ENCODE measurements around the gene CRHBP. TPM values are rescaled to one million over a fixed set of nuclear protein-coding genes. Genes with fewer than 3 reads are reported as not detected.
"Not testable (repeated sequence)": the region's sequence is repeated elsewhere in the genome, so short reads cannot be mapped to it uniquely, and the experiment has no call there.

The CRHBP gene
- total and polyA plus RNA-seq, 2 donors: 0.76 to 0.78 TPM

DNA sequence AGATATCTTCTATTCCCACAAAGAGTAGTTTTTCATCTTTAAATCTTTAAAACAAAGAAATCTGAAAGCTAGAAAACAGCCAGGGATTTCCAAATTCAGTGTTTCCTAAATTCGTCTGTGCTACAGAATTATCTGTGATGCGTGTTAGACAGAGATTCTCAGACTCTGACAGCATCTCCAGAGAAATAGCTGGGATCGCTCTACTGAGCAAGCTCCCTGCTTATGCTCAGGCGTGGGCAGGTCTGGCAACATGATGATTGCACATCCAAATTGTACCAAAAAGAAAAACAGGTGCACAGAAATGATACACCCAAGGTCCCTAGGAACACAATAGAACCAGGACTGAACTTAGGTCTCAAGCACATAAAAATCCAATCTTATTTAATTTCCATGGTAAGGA lies 22.8 kb upstream of the CRHBP start:
- Histone ChIP-seq H3K36me3 (ENCODE audit: control insufficient read depth in 2 of 2, insufficient read depth in 2 of 2, low read length in 1 of 2) (no peaks in the 10 kb centered on the region), H3K9me3 (ENCODE audit: control insufficient read depth in 2 of 2, insufficient read depth in 1 of 2, low read length in 1 of 2) (no peaks in the 10 kb centered on the region), H3K4me1 (ENCODE audit: control insufficient read depth in 2 of 2, insufficient read depth in 2 of 2, low read length in 2 of 2) (no peaks in the 10 kb centered on the region), H3K27me3 (ENCODE audit: control insufficient read depth in 2 of 2, insufficient read depth in 1 of 2, low read length in 1 of 2) (no peaks in the 10 kb centered on the region), H3K27ac (ENCODE audit: low read depth in 1 of 2, low read length in 1 of 2) (no peak overlapping the region), H3K4me3 (ENCODE audit: low read length in 2 of 2) (no peak overlapping the region)
- WGBS: 95% methylated on average over 4 of the region's 4 CpGs
- no peak for DNase-seq (ENCODE audit: low read depth in 6 of 9, low spot score in 9 of 9)

DNA sequence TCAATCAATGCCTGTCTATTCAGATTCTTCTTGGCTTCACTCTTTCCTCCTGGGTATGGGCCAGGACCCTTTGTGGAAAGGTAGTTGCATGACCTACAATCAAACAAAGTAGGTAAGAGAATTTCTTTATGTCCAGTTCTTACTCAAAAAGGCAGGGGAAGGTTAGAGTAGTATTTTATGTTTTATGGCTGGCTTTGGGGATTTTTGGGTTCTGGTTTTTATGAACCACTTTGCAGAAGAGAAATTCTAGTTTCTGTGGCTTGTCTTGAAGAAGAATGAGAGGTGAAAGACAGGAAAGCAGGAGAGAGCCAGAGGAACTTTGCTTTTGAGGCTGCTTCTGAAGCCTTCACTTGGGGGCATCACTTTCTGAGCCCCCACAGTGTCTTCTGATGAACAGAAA lies 14.7 kb upstream of the CRHBP start:
- Histone ChIP-seq H3K4me1 (ENCODE audit: control insufficient read depth in 2 of 2, insufficient read depth in 2 of 2, low read length in 2 of 2) (no peaks in the 10 kb centered on the region), H3K36me3 (ENCODE audit: control insufficient read depth in 2 of 2, insufficient read depth in 2 of 2, low read length in 1 of 2) (no peaks in the 10 kb centered on the region), H3K4me3 (ENCODE audit: low read length in 2 of 2) (no peak overlapping the region), H3K27me3 (ENCODE audit: control insufficient read depth in 2 of 2, insufficient read depth in 1 of 2, low read length in 1 of 2) (no peaks in the 10 kb centered on the region), H3K27ac (ENCODE audit: low read depth in 1 of 2, low read length in 1 of 2) (no peak overlapping the region), H3K9me3 (ENCODE audit: control insufficient read depth in 2 of 2, insufficient read depth in 1 of 2, low read length in 1 of 2) (no peaks in the 10 kb centered on the region)
- DNase-seq (ENCODE audit: low read depth in 6 of 9, low spot score in 9 of 9): no peak

DNA sequence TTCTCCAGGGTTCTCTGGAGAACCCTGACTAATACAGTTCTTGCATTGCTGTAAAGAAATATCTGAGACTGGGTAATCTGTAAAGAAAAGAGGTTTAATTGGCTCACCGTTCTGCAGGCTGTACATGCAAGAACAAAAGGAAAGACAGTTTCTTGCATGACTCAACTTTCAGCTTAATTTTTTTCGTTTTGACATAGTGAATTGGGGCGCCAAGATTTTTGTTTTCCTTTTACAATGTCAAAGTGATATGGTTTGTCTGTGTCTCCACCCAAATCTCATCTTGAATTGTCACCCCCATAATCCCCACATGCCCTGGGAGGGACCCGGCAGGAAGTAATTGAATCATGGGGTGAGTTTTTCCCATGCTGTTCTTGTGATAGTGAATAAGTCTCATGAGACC lies 11.8 kb upstream of the CRHBP start:
- H3K27ac ChIP-seq (ENCODE audit: low read depth in 1 of 2, low read length in 1 of 2): no peak overlapping the region
- no peaks in the 10 kb centered on the region for H3K9me3 ChIP-seq (ENCODE audit: control insufficient read depth in 2 of 2, insufficient read depth in 1 of 2, low read length in 1 of 2)
- no peaks in the 10 kb centered on the region for H3K36me3 ChIP-seq (ENCODE audit: control insufficient read depth in 2 of 2, insufficient read depth in 2 of 2, low read length in 1 of 2)
- WGBS: 95% methylated on average over 4 of the region's 4 CpGs
- H3K4me3 ChIP-seq (ENCODE audit: low read length in 2 of 2): no peak overlapping the region
- H3K4me1 ChIP-seq (ENCODE audit: control insufficient read depth in 2 of 2, insufficient read depth in 2 of 2, low read length in 2 of 2): no peaks in the 10 kb centered on the region
- H3K27me3 ChIP-seq (ENCODE audit: control insufficient read depth in 2 of 2, insufficient read depth in 1 of 2, low read length in 1 of 2): no peaks in the 10 kb centered on the region
- DNase-seq (ENCODE audit: low read depth in 6 of 9, low spot score in 9 of 9): no peak

DNA sequence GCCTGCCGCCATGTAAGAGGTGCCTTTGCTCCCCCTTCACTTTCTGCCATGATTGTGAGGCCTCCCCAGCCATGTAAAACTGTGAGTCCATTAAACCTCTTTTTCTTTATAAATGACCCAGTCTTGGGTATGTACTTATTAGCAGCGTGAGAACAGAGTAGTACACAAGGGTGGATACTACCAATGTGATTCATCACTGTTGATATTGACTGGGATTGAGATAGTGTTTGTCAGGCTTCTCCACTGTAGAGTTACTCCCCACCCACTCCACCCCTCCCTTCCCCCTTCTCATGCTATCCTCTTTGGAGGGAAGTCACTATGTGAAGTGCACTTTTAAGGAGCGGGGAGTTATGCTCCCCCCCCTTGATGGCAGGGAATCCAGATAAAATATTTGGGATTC lies 11.4 kb upstream of the CRHBP start:
- no peaks in the 10 kb centered on the region for H3K9me3 ChIP-seq (ENCODE audit: control insufficient read depth in 2 of 2, insufficient read depth in 1 of 2, low read length in 1 of 2)
- no peak overlapping the region for H3K27ac ChIP-seq (ENCODE audit: low read depth in 1 of 2, low read length in 1 of 2)
- no peaks in the 10 kb centered on the region for H3K36me3 ChIP-seq (ENCODE audit: control insufficient read depth in 2 of 2, insufficient read depth in 2 of 2, low read length in 1 of 2)
- 99% methylated on average over 3 of the region's 3 CpGs for WGBS
- H3K4me1 ChIP-seq (ENCODE audit: control insufficient read depth in 2 of 2, insufficient read depth in 2 of 2, low read length in 2 of 2): no peaks in the 10 kb centered on the region
- no peak overlapping the region for H3K4me3 ChIP-seq (ENCODE audit: low read length in 2 of 2)
- H3K27me3 ChIP-seq (ENCODE audit: control insufficient read depth in 2 of 2, insufficient read depth in 1 of 2, low read length in 1 of 2): no peaks in the 10 kb centered on the region
- no peak for DNase-seq (ENCODE audit: low read depth in 6 of 9, low spot score in 9 of 9)

DNA sequence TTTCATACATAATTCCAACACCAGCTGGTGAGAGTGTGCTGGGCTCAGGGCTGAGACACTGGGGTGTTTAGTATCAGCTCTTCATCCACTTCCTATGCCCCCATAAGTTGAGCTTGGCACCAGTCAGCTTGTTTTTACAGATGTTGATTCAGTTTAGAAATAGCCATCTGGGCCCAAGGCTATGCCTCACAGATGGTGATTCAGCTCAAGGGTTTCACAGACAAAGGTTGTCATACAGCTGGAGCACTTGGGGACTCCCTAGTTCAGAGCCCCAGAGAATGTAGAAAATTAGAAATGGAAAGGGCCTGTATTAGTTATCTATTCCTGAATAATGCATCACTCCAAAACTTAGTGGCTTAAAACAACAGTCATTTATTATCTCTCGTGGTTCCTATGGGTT lies 10.3 kb upstream of the CRHBP start:
- no peak for DNase-seq (ENCODE audit: low read depth in 6 of 9, low spot score in 9 of 9)
- no peak overlapping the region for H3K4me3 ChIP-seq (ENCODE audit: low read length in 2 of 2)
- no peaks in the 10 kb centered on the region for H3K4me1 ChIP-seq (ENCODE audit: control insufficient read depth in 2 of 2, insufficient read depth in 2 of 2, low read length in 2 of 2)
- no peak overlapping the region for H3K27ac ChIP-seq (ENCODE audit: low read depth in 1 of 2, low read length in 1 of 2)
- no peaks in the 10 kb centered on the region for H3K9me3 ChIP-seq (ENCODE audit: control insufficient read depth in 2 of 2, insufficient read depth in 1 of 2, low read length in 1 of 2)
- 94% methylated on average over 1 of the region's 1 CpG for WGBS
- no peaks in the 10 kb centered on the region for H3K27me3 ChIP-seq (ENCODE audit: control insufficient read depth in 2 of 2, insufficient read depth in 1 of 2, low read length in 1 of 2)
- no peaks in the 10 kb centered on the region for H3K36me3 ChIP-seq (ENCODE audit: control insufficient read depth in 2 of 2, insufficient read depth in 2 of 2, low read length in 1 of 2)

DNA sequence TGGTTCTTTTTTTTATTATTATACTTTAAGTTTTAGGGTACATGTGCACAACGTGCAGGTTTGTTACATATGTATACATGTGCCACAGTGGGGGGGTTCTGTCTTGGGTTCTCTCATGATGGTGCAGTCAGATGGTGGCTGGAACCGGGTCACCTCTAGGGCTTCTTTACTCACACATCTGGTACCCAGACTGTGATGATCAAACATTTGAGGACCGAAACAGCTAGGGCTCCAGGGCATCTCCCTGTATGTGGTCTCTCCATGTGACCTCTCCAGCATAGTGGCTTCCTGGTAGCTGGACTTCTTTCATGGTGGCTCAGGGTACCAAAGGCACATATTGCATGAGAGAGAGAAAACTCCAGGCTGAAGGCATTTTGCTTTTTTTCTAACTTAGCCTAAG lies 9.8 kb upstream of the CRHBP start:
- Histone ChIP-seq H3K4me3 (ENCODE audit: low read length in 2 of 2) (no peak overlapping the region), H3K9me3 (ENCODE audit: control insufficient read depth in 2 of 2, insufficient read depth in 1 of 2, low read length in 1 of 2) (no peaks in the 10 kb centered on the region), H3K36me3 (ENCODE audit: control insufficient read depth in 2 of 2, insufficient read depth in 2 of 2, low read length in 1 of 2) (no peaks in the 10 kb centered on the region), H3K4me1 (ENCODE audit: control insufficient read depth in 2 of 2, insufficient read depth in 2 of 2, low read length in 2 of 2) (no peaks in the 10 kb centered on the region), H3K27ac (ENCODE audit: low read depth in 1 of 2, low read length in 1 of 2) (no peak overlapping the region), H3K27me3 (ENCODE audit: control insufficient read depth in 2 of 2, insufficient read depth in 1 of 2, low read length in 1 of 2) (no peaks in the 10 kb centered on the region)
- WGBS: 98% methylated on average over 3 of the region's 3 CpGs
- no peak for DNase-seq (ENCODE audit: low read depth in 6 of 9, low spot score in 9 of 9)

DNA sequence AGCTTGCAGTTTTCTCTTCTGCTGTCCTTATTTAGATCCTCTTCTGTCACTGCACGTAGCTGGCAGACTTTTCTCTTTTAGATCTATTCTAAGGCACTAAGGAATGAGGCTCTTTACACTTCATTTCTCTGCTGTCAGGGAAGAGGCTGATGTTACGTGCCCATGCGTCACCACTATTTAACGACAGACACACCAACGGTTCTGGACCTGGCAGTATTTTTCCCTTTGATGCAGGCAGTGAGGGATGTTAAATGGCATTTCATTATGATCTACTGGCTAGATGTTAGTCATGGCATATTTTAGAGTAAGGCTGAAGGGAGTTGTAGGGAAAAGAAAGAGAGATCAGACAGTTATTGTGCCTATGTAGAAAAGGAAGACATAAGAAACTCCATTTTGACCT lies 8.2 kb upstream of the CRHBP start:
- H3K27ac ChIP-seq (ENCODE audit: low read depth in 1 of 2, low read length in 1 of 2): no peak overlapping the region
- H3K4me1 ChIP-seq (ENCODE audit: control insufficient read depth in 2 of 2, insufficient read depth in 2 of 2, low read length in 2 of 2): no peaks in the 10 kb centered on the region
- H3K27me3 ChIP-seq (ENCODE audit: control insufficient read depth in 2 of 2, insufficient read depth in 1 of 2, low read length in 1 of 2): no peaks in the 10 kb centered on the region
- 59% methylated on average over 5 of the region's 5 CpGs for WGBS
- H3K9me3 ChIP-seq (ENCODE audit: control insufficient read depth in 2 of 2, insufficient read depth in 1 of 2, low read length in 1 of 2): no peaks in the 10 kb centered on the region
- no peak for DNase-seq (ENCODE audit: low read depth in 6 of 9, low spot score in 9 of 9)
- no peak overlapping the region for H3K4me3 ChIP-seq (ENCODE audit: low read length in 2 of 2)
- no peaks in the 10 kb centered on the region for H3K36me3 ChIP-seq (ENCODE audit: control insufficient read depth in 2 of 2, insufficient read depth in 2 of 2, low read length in 1 of 2)

DNA sequence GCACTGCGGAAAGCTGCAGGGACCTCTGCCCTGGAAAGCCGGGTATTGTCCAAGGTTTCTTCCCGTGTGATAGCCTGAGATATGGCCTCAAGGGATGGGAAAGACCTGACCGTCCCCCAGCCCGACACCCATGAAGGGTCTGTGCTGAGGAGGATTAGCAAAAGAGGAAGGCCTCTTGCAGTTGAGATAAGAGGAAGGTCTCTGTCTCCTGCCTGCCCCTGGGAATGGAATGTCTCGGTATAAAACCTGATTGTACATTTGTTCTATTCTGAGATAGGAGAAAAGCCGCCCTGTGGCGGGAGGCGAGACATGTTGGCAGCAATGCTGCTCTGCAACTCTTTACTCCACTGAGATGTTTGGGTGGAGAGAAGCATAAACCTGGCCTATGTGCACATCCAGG lies 7.6 kb upstream of the CRHBP start:
- not testable (repeated sequence) for H3K27ac ChIP-seq (ENCODE audit: low read depth in 1 of 2, low read length in 1 of 2); H3K9me3 ChIP-seq (ENCODE audit: control insufficient read depth in 2 of 2, insufficient read depth in 1 of 2, low read length in 1 of 2); H3K4me3 ChIP-seq (ENCODE audit: low read length in 2 of 2); DNase-seq (ENCODE audit: low read depth in 6 of 9, low spot score in 9 of 9); H3K36me3 ChIP-seq (ENCODE audit: control insufficient read depth in 2 of 2, insufficient read depth in 2 of 2, low read length in 1 of 2); H3K27me3 ChIP-seq (ENCODE audit: control insufficient read depth in 2 of 2, insufficient read depth in 1 of 2, low read length in 1 of 2); H3K4me1 ChIP-seq (ENCODE audit: control insufficient read depth in 2 of 2, insufficient read depth in 2 of 2, low read length in 2 of 2)
- WGBS: 88% methylated on average over 9 of the region's 9 CpGs

DNA sequence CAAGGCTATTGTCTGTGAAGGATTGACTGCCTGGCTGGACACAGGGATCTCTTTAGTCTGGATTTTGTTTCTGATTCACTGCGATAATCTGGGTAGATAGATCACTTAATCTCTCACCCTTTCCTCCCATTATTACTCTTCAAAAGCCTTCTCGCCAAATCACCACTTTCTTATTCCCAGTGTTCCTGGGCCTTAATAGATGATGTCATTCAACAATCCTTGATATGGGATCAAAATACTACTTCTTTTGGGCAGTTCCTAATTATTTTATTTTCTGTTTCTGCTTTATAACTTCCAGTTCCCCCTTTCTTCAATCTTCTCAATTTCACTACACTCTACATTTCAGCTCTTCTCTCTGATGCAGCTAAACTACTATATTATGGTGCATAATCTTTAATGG lies 6.8 kb upstream of the CRHBP start:
- Histone ChIP-seq H3K36me3 (ENCODE audit: control insufficient read depth in 2 of 2, insufficient read depth in 2 of 2, low read length in 1 of 2) (no peaks in the 10 kb centered on the region), H3K4me1 (ENCODE audit: control insufficient read depth in 2 of 2, insufficient read depth in 2 of 2, low read length in 2 of 2) (no peaks in the 10 kb centered on the region), H3K27ac (ENCODE audit: low read depth in 1 of 2, low read length in 1 of 2) (no peak overlapping the region), H3K9me3 (ENCODE audit: control insufficient read depth in 2 of 2, insufficient read depth in 1 of 2, low read length in 1 of 2) (no peaks in the 10 kb centered on the region), H3K27me3 (ENCODE audit: control insufficient read depth in 2 of 2, insufficient read depth in 1 of 2, low read length in 1 of 2) (no peaks in the 10 kb centered on the region), H3K4me3 (ENCODE audit: low read length in 2 of 2) (no peak overlapping the region)
- 98% methylated on average over 2 of the region's 2 CpGs for WGBS
- DNase-seq (ENCODE audit: low read depth in 6 of 9, low spot score in 9 of 9): no peak

DNA sequence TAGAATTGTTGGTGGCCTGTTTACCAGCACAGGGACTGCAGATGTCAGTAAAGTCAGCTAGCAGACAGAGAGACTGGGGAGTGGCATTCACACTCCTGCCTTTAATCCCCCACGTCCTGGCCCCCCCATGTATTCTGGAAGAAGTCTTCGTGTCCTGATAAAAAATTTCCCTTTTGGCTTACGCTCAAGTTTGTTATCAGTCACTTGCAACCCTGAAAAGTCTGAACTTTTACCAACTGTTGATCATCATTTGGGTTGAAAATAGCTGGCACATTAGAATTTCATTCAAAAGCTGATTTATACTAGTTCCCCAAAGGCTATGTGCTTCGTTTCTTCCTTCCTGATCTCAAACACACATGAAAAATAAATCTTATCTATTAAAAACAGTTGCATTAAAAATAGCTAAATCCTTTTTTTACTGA lies 5.8 kb upstream of the CRHBP start:
- no peaks in the 10 kb centered on the region for H3K36me3 ChIP-seq (ENCODE audit: control insufficient read depth in 2 of 2, insufficient read depth in 2 of 2, low read length in 1 of 2)
- peaks cover 0 to 3% of the 10 kb centered on the region in 2 donors for H3K27me3 ChIP-seq (ENCODE audit: control insufficient read depth in 2 of 2, insufficient read depth in 1 of 2, low read length in 1 of 2)
- no peaks in the 10 kb centered on the region for H3K4me1 ChIP-seq (ENCODE audit: control insufficient read depth in 2 of 2, insufficient read depth in 2 of 2, low read length in 2 of 2)
- DNase-seq (ENCODE audit: low read depth in 6 of 9, low spot score in 9 of 9): no peak
- WGBS: 88% methylated on average over 4 of the region's 4 CpGs
- no peak overlapping the region for H3K4me3 ChIP-seq (ENCODE audit: low read length in 2 of 2)
- H3K9me3 ChIP-seq (ENCODE audit: control insufficient read depth in 2 of 2, insufficient read depth in 1 of 2, low read length in 1 of 2): no peaks in the 10 kb centered on the region
- no peak overlapping the region for H3K27ac ChIP-seq (ENCODE audit: low read depth in 1 of 2, low read length in 1 of 2)
